NOMO-1 treated with dmso at 0.1 percent for 144 hours (cell line): Measurements from ENCODE around the gene RIPPLY3.
"Not testable (repeated sequence)": the region's sequence is repeated elsewhere in the genome, so short reads cannot be mapped to it uniquely, and the experiment has no call there.

Source experiments
- DNase-seq: peaks from one replicate; lab custom pipeline; 2025; ENCODE audit not compliant: unreplicated experiment; lab: John Stamatoyannopoulos, UW

Gene RIPPLY3

GRCh38 chr21:36980280-36981048 is 26.0 kb upstream of the RIPPLY3 start:
- no peak for DNase-seq

- DNase-seq = no peak
Measured at GRCh38 chr21:36981049-36981391, 25.5 kb upstream of the RIPPLY3 start.

- no peak for DNase-seq
Measured at GRCh38 chr21:36981977-36982700, 24.4 kb upstream of the RIPPLY3 start.

GRCh38 chr21:36985751-36986594 is 20.5 kb upstream of the RIPPLY3 start:
- DNase-seq = no peak

GRCh38 chr21:36987845-36988244 is 18.7 kb upstream of the RIPPLY3 start:
- DNase-seq = no peak

- DNase-seq = no peak
Measured at GRCh38 chr21:36988536-36988935, 18.0 kb upstream of the RIPPLY3 start.

GRCh38 chr21:36989199-36989698 is 17.3 kb upstream of the RIPPLY3 start:
- not testable (repeated sequence) for DNase-seq

GRCh38 chr21:36989699-36990507 is 16.6 kb upstream of the RIPPLY3 start:
- DNase-seq = peak; percentile 93

GRCh38 chr21:36990508-36991205 is 15.8 kb upstream of the RIPPLY3 start:
- DNase-seq = no peak

GRCh38 chr21:36992671-36993070 is 13.8 kb upstream of the RIPPLY3 start:
- DNase-seq = no peak

GRCh38 chr21:36994501-36995158 is 11.9 kb upstream of the RIPPLY3 start:
- DNase-seq = no peak

- DNase-seq = not testable (repeated sequence)
Measured at GRCh38 chr21:36995285-36995684, 11.2 kb upstream of the RIPPLY3 start.

- no peak for DNase-seq
Measured at GRCh38 chr21:36999131-36999898, 7.2 kb upstream of the RIPPLY3 start.

GRCh38 chr21:37000381-37000780 is 6.1 kb upstream of the RIPPLY3 start:
- no peak for DNase-seq

- DNase-seq = no peak
Measured at GRCh38 chr21:37001441-37001840, 5.1 kb upstream of the RIPPLY3 start.

GRCh38 chr21:37002851-37003250 is 3.7 kb upstream of the RIPPLY3 start:
- DNase-seq = not testable (repeated sequence)

GRCh38 chr21:37003917-37004316 is 2.6 kb upstream of the RIPPLY3 start:
- not testable (repeated sequence) for DNase-seq

- no peak for DNase-seq
Measured at GRCh38 chr21:37005548-37006485, 685 bp upstream of the RIPPLY3 start.
